ENCODE results near the gene MAGI3. TPM values are rescaled to one million over a fixed set of nuclear protein-coding genes. Genes with fewer than 3 reads are reported as not detected.

Gene MAGI3
- total and polyA plus RNA-seq, 11 donors, result 2.1 to 10.0 (median 8.1) TPM

DNA sequence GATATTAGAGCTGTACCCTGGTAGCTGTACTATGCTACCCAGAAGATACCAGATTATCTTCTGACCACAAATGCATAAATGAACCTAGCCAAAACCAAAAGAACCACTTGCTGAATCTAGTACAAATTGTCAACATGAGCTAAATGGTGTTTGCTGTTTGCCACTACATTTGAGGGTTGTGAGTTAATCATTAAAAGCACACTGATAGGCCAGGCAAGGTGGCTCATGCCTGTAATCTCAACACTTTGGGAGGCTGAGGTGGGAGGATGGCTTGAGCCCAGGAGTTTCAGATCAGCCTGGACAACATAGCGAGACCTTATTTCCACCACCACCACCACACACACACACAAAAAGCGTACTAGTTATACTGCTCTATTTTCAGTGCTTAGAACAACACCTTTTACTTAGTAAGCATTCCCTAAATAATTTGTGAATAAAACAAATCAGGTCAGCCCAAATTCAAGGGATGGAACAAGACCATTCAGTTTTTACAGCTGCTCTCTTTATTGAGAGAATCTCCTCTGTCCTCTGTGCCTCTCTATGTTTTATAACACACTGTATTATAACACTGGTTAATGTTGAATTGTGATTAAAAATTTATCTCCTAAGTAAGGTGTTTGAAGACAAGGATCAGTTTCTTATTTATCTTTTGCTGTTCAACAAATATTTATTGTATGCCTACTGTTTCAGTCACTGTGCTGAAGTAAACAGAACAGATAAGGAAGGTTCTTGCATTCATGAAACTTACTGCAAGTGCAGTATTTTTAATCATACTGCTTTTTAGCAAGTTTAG is 44.0 kb downstream of the MAGI3 start:
- Histone ChIP-seq H3K4me1 (peaks cover 0 to 13% (median 5%) of the 10 kb centered on the region in 12 donors), H3K27me3 (no peaks in the 10 kb centered on the region), H3K36me3 (no peaks in the 10 kb centered on the region), H3K4me3 (no peak overlapping the region), H3K27ac (no peak overlapping the region), H3K9me3 (no peaks in the 10 kb centered on the region)
- no peak for TF ChIP-seq POLR2A (IDR thresholded peaks at IDR 0.05)
- TF ChIP-seq, protein P1, sequence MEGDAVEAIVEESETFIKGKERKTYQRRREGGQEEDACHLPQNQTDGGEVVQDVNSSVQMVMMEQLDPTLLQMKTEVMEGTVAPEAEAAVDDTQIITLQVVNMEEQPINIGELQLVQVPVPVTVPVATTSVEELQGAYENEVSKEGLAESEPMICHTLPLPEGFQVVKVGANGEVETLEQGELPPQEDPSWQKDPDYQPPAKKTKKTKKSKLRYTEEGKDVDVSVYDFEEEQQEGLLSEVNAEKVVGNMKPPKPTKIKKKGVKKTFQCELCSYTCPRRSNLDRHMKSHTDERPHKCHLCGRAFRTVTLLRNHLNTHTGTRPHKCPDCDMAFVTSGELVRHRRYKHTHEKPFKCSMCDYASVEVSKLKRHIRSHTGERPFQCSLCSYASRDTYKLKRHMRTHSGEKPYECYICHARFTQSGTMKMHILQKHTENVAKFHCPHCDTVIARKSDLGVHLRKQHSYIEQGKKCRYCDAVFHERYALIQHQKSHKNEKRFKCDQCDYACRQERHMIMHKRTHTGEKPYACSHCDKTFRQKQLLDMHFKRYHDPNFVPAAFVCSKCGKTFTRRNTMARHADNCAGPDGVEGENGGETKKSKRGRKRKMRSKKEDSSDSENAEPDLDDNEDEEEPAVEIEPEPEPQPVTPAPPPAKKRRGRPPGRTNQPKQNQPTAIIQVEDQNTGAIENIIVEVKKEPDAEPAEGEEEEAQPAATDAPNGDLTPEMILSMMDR (IDR thresholded peaks at IDR 0.05), result no peak
- DNase-seq, result no peak
- intact Hi-C loops (cut with DNase I), result no loop called here
- WGBS, 4 donors, result 96 to 100% (median 97%) methylated on average over 2 of the region's 2 CpGs
- no peak for ATAC-seq

DNA sequence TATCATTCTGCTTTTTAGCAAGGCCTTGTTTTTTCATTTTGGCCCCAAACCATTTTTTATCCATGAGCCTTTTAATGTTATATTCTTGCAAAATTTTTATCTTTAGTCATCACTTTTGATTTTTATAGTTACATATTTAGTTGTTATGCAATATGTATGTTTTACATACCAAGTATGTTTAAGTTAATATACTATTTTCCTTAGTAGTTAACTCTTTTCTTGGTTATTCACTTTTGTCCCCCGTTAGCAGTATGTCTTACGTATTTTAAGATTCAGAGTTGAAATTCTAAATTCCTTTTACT is 44.5 kb downstream of the MAGI3 start:
- H3K4me1 ChIP-seq, result peaks cover 0 to 9% (median 4%) of the 10 kb centered on the region in 12 donors
- H3K27ac ChIP-seq, result no peak overlapping the region
- no peaks in the 10 kb centered on the region for H3K27me3 ChIP-seq
- TF ChIP-seq, protein P1 (IDR thresholded peaks at IDR 0.05), result no peak
- TF ChIP-seq POLR2A (IDR thresholded peaks at IDR 0.05), result no peak
- intact Hi-C loops (cut with DNase I), result no loop called here
- no peaks in the 10 kb centered on the region for H3K9me3 ChIP-seq
- no peaks in the 10 kb centered on the region for H3K36me3 ChIP-seq
- WGBS, 4 donors, result 97 to 98% (median 97%) methylated on average over 2 of the region's 2 CpGs
- no peak overlapping the region for H3K4me3 ChIP-seq
- ATAC-seq, result no peak
- DNase-seq, result no peak

DNA sequence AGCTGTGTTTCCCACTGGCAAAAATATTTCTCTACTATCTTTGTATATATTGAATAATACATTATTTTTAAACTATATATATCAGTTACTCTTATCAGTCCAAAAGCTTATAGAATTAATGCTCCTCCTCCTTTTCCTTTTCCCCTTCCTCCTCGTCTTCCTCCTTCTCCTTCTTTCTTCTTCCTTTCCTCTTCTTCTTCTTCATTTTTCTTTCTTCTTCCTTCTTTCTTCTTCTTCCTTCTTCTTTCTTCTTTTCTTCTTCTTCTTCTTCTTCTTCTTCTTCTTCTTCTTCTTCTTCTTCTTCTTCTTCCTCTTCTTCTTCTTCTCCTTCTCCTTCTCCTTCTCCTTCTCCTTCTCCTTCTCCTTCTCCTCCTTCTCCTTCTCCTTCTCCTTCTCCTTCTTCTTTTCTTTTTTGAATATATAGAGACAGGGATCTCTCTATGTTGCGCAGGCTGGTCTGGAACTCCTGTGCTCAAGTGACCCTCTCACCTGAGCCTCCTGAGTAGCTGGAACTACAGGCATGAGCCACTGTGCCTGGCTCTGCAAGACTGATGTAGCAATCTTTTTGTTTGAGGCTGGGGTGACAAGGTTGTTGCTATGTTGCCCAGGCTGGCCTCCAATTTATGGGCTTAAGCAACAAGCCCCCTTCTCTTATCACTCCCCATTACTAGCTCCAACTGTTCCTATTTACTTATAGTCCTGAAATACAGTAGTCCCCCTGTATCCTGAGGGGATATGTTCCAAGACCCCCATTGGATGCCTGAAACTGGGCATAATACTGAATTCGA is 47.4 kb downstream of the MAGI3 start:
- ATAC-seq (no peak), DNase-seq (no peak)
- no peaks in the 10 kb centered on the region for H3K27me3 ChIP-seq
- intact Hi-C loops (cut with DNase I), result no loop called here
- 93 to 97% (median 95%) methylated on average over 3 of the region's 3 CpGs for WGBS, 4 donors
- H3K27ac ChIP-seq, result no peak overlapping the region
- no peaks in the 10 kb centered on the region for H3K9me3 ChIP-seq
- no peak overlapping the region for H3K4me3 ChIP-seq
- TF ChIP-seq, protein P1 (IDR thresholded peaks at IDR 0.05), result no peak
- no peak for TF ChIP-seq POLR2A (IDR thresholded peaks at IDR 0.05)
- H3K36me3 ChIP-seq, result no peaks in the 10 kb centered on the region
- peaks cover 0 to 6% (median 0%) of the 10 kb centered on the region in 12 donors for H3K4me1 ChIP-seq

DNA sequence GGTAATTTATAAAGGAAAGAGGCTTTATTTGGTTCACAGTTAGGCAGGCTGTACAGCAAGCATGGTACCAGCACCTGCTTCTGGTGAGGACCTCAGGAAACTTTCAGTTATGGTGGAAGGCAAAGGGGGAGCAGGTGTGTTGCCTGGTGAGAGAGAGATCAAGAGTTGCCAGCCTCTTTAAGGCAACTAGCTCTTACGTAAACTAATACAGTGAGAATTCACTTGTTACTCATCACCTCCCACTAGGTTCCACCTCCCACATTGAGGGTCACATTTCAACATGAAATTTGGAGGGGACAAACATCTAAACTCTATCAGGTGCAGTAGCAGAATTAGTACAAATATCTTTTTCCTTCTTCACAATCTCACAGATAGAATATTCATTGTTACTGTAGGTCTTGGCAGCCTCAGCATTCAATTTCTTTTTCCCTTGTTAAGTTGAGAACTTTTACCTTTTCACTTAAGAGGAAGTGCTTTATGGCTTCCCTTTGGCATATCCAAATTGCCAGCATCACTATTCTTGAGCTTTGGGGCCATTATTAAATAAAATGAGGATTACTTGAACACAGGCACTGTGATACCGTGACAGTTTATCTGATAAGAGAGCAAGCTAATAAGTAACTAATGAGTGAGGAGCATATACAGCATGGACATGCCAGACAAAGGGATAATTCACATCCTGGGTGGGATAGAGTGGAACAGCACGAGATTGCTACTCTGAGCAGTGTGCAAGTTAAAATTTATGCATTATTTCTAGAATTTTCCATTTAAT is 48.4 kb downstream of the MAGI3 start:
- DNase-seq, result no peak
- no peaks in the 10 kb centered on the region for H3K36me3 ChIP-seq
- no peaks in the 10 kb centered on the region for H3K27me3 ChIP-seq
- intact Hi-C loops (cut with DNase I), result no loop called here
- TF ChIP-seq, protein P1 (IDR thresholded peaks at IDR 0.05), result no peak
- no peak for TF ChIP-seq POLR2A (IDR thresholded peaks at IDR 0.05)
- H3K27ac ChIP-seq, result no peak overlapping the region
- WGBS, 4 donors, result 80 to 94% (median 90%) methylated on average over 3 of the region's 3 CpGs
- ATAC-seq, result no peak
- peaks cover 0 to 6% (median 0%) of the 10 kb centered on the region in 12 donors for H3K4me1 ChIP-seq
- H3K9me3 ChIP-seq, result peaks cover 0 to 5% (median 0%) of the 10 kb centered on the region in 12 donors
- no peak overlapping the region for H3K4me3 ChIP-seq
